ENCODE measurements around the gene MAPKBP1.

DNA sequence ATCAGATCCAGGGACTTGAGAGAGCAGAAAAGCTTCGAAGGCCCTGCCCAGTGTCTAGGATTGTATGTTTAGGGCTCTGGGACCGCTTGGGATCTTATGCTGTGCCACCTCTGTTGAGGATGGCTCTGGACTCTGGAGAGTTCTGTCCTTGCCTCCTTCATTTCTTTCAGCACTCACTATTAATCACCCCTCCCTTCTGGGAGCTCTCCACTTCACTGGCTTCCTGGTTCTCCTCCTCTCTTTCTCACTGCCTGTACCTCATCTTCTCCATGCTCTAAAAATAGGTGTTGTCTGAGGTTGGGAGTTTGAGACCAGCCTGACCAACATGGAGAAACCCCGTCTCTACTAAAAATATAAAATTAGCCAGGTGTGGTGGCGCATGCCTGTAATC is 17.3 kb downstream of the MAPKBP1 start:
- TF ChIP-seq, protein P1, sequence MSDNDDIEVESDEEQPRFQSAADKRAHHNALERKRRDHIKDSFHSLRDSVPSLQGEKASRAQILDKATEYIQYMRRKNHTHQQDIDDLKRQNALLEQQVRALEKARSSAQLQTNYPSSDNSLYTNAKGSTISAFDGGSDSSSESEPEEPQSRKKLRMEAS (IDR thresholded peaks at IDR 0.05) = no peak
- TF ChIP-seq, protein P2, sequence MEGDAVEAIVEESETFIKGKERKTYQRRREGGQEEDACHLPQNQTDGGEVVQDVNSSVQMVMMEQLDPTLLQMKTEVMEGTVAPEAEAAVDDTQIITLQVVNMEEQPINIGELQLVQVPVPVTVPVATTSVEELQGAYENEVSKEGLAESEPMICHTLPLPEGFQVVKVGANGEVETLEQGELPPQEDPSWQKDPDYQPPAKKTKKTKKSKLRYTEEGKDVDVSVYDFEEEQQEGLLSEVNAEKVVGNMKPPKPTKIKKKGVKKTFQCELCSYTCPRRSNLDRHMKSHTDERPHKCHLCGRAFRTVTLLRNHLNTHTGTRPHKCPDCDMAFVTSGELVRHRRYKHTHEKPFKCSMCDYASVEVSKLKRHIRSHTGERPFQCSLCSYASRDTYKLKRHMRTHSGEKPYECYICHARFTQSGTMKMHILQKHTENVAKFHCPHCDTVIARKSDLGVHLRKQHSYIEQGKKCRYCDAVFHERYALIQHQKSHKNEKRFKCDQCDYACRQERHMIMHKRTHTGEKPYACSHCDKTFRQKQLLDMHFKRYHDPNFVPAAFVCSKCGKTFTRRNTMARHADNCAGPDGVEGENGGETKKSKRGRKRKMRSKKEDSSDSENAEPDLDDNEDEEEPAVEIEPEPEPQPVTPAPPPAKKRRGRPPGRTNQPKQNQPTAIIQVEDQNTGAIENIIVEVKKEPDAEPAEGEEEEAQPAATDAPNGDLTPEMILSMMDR (IDR thresholded peaks at IDR 0.05) = no peak
- TF ChIP-seq, protein P3, sequence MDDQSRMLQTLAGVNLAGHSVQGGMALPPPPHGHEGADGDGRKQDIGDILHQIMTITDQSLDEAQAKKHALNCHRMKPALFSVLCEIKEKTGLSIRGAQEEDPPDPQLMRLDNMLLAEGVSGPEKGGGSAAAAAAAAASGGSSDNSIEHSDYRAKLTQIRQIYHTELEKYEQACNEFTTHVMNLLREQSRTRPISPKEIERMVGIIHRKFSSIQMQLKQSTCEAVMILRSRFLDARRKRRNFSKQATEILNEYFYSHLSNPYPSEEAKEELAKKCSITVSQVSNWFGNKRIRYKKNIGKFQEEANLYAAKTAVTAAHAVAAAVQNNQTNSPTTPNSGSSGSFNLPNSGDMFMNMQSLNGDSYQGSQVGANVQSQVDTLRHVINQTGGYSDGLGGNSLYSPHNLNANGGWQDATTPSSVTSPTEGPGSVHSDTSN (IDR thresholded peaks at IDR 0.05) = no peak
- TF ChIP-seq ZSCAN20 (CRISPR knock-in tag; IDR thresholded peaks at IDR 0.05) (no peak), HDAC2 (IDR thresholded peaks at IDR 0.05) (no peak), RCOR1 (IDR thresholded peaks at IDR 0.05; ENCODE audit: low read depth, low read length) (no peak), HEYL (CRISPR knock-in tag; IDR thresholded peaks at IDR 0.05) (no peak), CEBPB (IDR thresholded peaks at IDR 0.05) (no peak)

All from A549 (cell line).